ENCODE results near the gene HSD17B8. TPM values are rescaled to one million over a fixed set of nuclear protein-coding genes. Genes with fewer than 3 reads are reported as not detected.

HSD17B8 gene
- polyA plus RNA-seq, 1 of the 3 experiments (the other 2 are of a cell fraction): 37.5 TPM

GRCh38 chr6:33173535-33174180, 30.8 kb upstream of the HSD17B8 start:
- H3K9ac ChIP-seq: no peak overlapping the region
- H3K27me3 ChIP-seq (ENCODE audit: insufficient read depth): no peaks in the 10 kb centered on the region
- DNase-seq: no peak
- no peak overlapping the region for H3K4me3 ChIP-seq (ENCODE audit: low read depth in 2 of 2, low read length in 1 of 2)
- POLR2A ChIA-PET: interaction anchor here (0.7 kb wide), 1 partner anchor 1499 kb away, joined by 6 read pairs; no protein-coding TSS in a partner anchor
- no peak for TF ChIP-seq MXI1 (IDR thresholded peaks at IDR 0.05; ENCODE audit: low read depth, low read length)
- TF ChIP-seq FOXM1 (IDR thresholded peaks at IDR 0.05; ENCODE audit: low read depth): no peak
- no peak for TF ChIP-seq YY1 (IDR thresholded peaks at IDR 0.05; ENCODE audit: low read depth)
- no peak for TF ChIP-seq MAX (IDR thresholded peaks at IDR 0.05; ENCODE audit: low read depth)
- no peak for TF ChIP-seq TAF1 (IDR thresholded peaks at IDR 0.05; ENCODE audit: borderline replicate concordance, low read depth, low read length)
- no peak for TF ChIP-seq EZH2phosphoT487 (IDR thresholded peaks at IDR 0.05; ENCODE audit: borderline replicate concordance, low read depth)
- no peak for TF ChIP-seq USF1 (IDR thresholded peaks at IDR 0.05; ENCODE audit: borderline replicate concordance, low read depth)
- H4K20me1 ChIP-seq (ENCODE audit: insufficient read depth): no peaks in the 10 kb centered on the region
- H3K9me3 ChIP-seq: no peaks in the 10 kb centered on the region
- H3F3A ChIP-seq (replicated peaks; ENCODE audit: insufficient read depth): no peaks in the 10 kb centered on the region
- H3K79me2 ChIP-seq (ENCODE audit: insufficient read depth): no peaks in the 10 kb centered on the region
- peaks cover 0 to 3% of the 10 kb centered on the region in 2 experiments; a peak in 1 of 4 replicates for H3K4me1 ChIP-seq (ENCODE audit: control insufficient read depth in 1 of 2, insufficient read depth in 2 of 2, low read depth in 1 of 2, low read length in 1 of 2)
- 47% methylated on average over 6 of the region's 11 CpGs for WGBS (ENCODE audit: low lambda C conversion rate)
- no peak overlapping the region for H3K27ac ChIP-seq (ENCODE audit: low read depth in 2 of 2, low read length in 1 of 2)
- H3K4me2 ChIP-seq: no peak overlapping the region
- H2AFZ ChIP-seq (ENCODE audit: low read depth): no peak overlapping the region
- H3K36me3 ChIP-seq (replicated peaks in 1 of 2; ENCODE audit: control insufficient read depth in 1 of 2, insufficient read depth in 2 of 2, low read length in 1 of 2): no peaks in the 10 kb centered on the region
- no peaks in the 10 kb centered on the region for H3K9me2 ChIP-seq
- CTCF ChIA-PET: interaction anchor here (0.6 to 4.6 kb wide), 5 partner anchors 11 to 159 kb away, joined by 3 to 34 read pairs (median 17); no protein-coding TSS in a partner anchor

GRCh38 chr6:33174784-33175183, 29.7 kb upstream of the HSD17B8 start:
- no peak for DNase-seq
- H3K9me2 ChIP-seq: no peaks in the 10 kb centered on the region
- CTCF ChIA-PET: interaction anchor here (1.0 to 4.6 kb wide), 4 partner anchors 12 to 74 kb away, joined by 3 to 34 read pairs (median 18); no protein-coding TSS in a partner anchor
- no peak overlapping the region for H2AFZ ChIP-seq (ENCODE audit: low read depth)
- H4K20me1 ChIP-seq (ENCODE audit: insufficient read depth): no peaks in the 10 kb centered on the region
- whole genome bisulfite sequencing (ENCODE audit: low lambda C conversion rate): 75% methylated on average over 2 of the region's 4 CpGs
- no peak overlapping the region for H3K9ac ChIP-seq
- no peaks in the 10 kb centered on the region for H3K79me2 ChIP-seq (ENCODE audit: insufficient read depth)
- H3K4me3 ChIP-seq (ENCODE audit: low read depth in 2 of 2, low read length in 1 of 2): no peak overlapping the region
- no peaks in the 10 kb centered on the region for H3F3A ChIP-seq (replicated peaks; ENCODE audit: insufficient read depth)
- no peaks in the 10 kb centered on the region for H3K27me3 ChIP-seq (ENCODE audit: insufficient read depth)
- POLR2A ChIA-PET: interaction anchor here (0.7 kb wide), 1 partner anchor 242 kb away, joined by 3 read pairs; no protein-coding TSS in a partner anchor
- no peaks in the 10 kb centered on the region for H3K9me3 ChIP-seq
- H3K4me1 ChIP-seq (ENCODE audit: control insufficient read depth in 1 of 2, insufficient read depth in 2 of 2, low read depth in 1 of 2, low read length in 1 of 2): peaks cover 0 to 3% of the 10 kb centered on the region in 2 experiments; a peak in 1 of 4 replicates
- no peaks in the 10 kb centered on the region for H3K36me3 ChIP-seq (replicated peaks in 1 of 2; ENCODE audit: control insufficient read depth in 1 of 2, insufficient read depth in 2 of 2, low read length in 1 of 2)
- TF ChIP-seq RFX5 (IDR thresholded peaks at IDR 0.05; ENCODE audit: low read length) (no peak), FOXJ3 (CRISPR knock-in tag; IDR thresholded peaks at IDR 0.05) (no peak), MEF2A (IDR thresholded peaks at IDR 0.05; ENCODE audit: borderline replicate concordance, low read depth) (no peak), CHD2 (IDR thresholded peaks at IDR 0.05; ENCODE audit: low read length, partially characterized antibody) (no peak), ZBTB33 (IDR thresholded peaks at IDR 0.05; ENCODE audit: borderline replicate concordance, low read depth) (no peak), GABPA (IDR thresholded peaks at IDR 0.05; ENCODE audit: low read depth) (no peak), JUND (IDR thresholded peaks at IDR 0.05) (no peak), REST (IDR thresholded peaks at IDR 0.05; ENCODE audit: low read depth, low read length) (no peak), SMC3 (IDR thresholded peaks at IDR 0.05; ENCODE audit: low read depth, low read length) (no peak)
- H3K4me2 ChIP-seq: no peak overlapping the region
- no peak overlapping the region for H3K27ac ChIP-seq (ENCODE audit: low read depth in 2 of 2, low read length in 1 of 2)

All from SK-N-SH (cell line).